Measurements from ENCODE around the gene H3-3A.
A peak's percentile ranks its signal among the peaks of the same experiment; 100 is the strongest.
"Not testable (repeated sequence)": the region's sequence is repeated elsewhere in the genome, so short reads cannot be mapped to it uniquely, and the experiment has no call there.

The H3-3A gene

DNA sequence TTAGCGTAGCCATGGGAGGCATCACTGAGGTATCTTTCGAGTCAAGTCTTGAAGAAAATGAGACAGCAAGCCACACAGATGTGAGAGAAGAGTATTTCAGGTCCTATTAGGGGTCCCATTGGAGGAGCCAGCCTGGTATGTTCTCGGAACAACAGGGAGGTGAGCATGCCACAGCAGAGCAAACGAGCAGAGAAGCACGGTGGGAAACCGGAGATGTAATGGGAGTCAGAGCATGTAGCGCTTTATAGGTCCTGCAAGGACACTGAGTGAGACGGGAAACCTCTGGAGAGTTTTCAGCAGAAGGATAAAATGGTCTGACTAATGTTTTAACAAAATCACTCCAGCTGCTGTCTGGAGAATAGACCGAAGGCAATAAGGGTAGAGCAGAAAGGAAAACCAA lies 15.9 kb downstream of the H3-3A start:
- no peak for TF ChIP-seq CTCF (IDR thresholded peaks at IDR 0.05; ENCODE audit: insufficient read depth, low read depth, low read length, missing control alignments)
- DNase-seq (ENCODE audit: low read depth) = no peak
- H3K4me3 ChIP-seq (ENCODE audit: low read depth, low read length) = no peak overlapping the region

DNA sequence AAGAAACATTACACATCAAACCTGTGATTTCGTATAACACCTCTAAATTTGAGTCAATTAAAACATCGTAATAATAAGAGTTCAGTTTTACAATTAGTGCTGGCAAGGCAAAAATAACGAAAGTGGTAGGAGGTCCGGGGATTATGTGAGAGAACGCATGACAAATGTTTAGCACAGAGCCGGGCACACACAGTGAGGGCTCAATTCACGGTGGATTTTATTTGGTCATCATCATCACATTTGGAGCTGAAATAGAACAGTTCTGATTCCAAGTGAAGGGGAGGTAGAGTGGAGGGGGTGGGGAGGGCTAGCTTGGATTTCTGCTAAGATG lies 20.0 kb downstream of the H3-3A start:
- peak overlapping the region; percentile 78 for H3K4me3 ChIP-seq (ENCODE audit: low read depth, low read length)
- DNase-seq (ENCODE audit: low read depth) = no peak
- no peak for TF ChIP-seq CTCF (IDR thresholded peaks at IDR 0.05; ENCODE audit: insufficient read depth, low read depth, low read length, missing control alignments)

DNA sequence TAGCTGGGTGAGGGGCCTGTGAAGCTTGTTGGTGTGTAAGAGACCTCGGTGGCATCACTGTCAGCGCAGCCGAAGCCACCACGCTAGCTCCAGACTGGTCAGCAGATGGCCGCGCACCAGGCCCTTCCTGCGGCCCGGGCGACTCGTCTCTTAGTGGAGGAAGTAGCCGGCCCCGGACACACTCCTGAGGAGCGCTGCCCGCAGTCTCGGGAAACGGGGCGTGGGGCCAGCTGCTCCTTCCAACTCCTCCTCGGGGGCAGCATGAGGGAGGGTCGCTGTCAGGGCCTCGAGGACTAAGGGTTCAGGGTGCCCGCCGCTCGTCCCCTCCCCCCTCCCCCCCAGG lies 20.4 kb downstream of the H3-3A start:
- peak; percentile 35 for DNase-seq (ENCODE audit: low read depth)

GRCh38 chr1:226083302-226084101 lies 21.0 kb downstream of the H3-3A start:
- peak overlapping the region; percentile 78 for H3K4me3 ChIP-seq (ENCODE audit: low read depth, low read length)
- TF ChIP-seq CTCF (IDR thresholded peaks at IDR 0.05; ENCODE audit: insufficient read depth, low read depth, low read length, missing control alignments) = no peak
- DNase-seq (ENCODE audit: low read depth) = peak; percentile 92

More for the DNA sequence above, 20.4 kb downstream of the H3-3A start:
- H3K4me3 ChIP-seq (ENCODE audit: low read depth, low read length) = peak overlapping the region; percentile 78
- TF ChIP-seq CTCF (IDR thresholded peaks at IDR 0.05; ENCODE audit: insufficient read depth, low read depth, low read length, missing control alignments) = no peak

GRCh38 chr1:226085675-226086285 lies 23.3 kb downstream of the H3-3A start:
- no peak for DNase-seq (ENCODE audit: low read depth)
- TF ChIP-seq CTCF (IDR thresholded peaks at IDR 0.05; ENCODE audit: insufficient read depth, low read depth, low read length, missing control alignments) = no peak
- H3K4me3 ChIP-seq (ENCODE audit: low read depth, low read length) = no peak overlapping the region

DNA sequence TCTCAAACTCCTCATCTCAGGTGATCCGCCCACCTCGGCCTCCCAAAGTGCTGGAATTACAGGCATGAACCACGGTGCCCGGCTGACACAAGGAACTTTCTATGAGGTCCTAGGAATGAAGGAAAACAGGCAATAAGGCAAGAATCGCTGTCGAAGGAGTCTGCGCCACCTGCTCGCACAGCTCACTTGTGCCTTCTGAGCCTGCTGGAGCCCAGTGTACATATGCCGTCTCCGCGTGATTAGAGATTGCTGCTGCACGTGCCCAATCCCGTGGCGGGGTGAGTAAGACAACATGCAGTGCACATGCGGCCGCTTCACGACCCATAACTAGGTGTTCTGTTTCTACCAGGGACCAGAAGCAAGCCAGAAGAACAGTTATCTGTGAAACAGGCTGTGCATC lies 24.3 kb downstream of the H3-3A start:
- H3K4me3 ChIP-seq (ENCODE audit: low read depth, low read length) = no peak overlapping the region
- DNase-seq (ENCODE audit: low read depth) = no peak
- TF ChIP-seq CTCF (IDR thresholded peaks at IDR 0.05; ENCODE audit: insufficient read depth, low read depth, low read length, missing control alignments) = no peak

GRCh38 chr1:226091461-226091860 lies 28.9 kb downstream of the H3-3A start:
- TF ChIP-seq CTCF (IDR thresholded peaks at IDR 0.05; ENCODE audit: insufficient read depth, low read depth, low read length, missing control alignments) = no peak
- no peak overlapping the region for H3K4me3 ChIP-seq (ENCODE audit: low read depth, low read length)
- no peak for DNase-seq (ENCODE audit: low read depth)

DNA sequence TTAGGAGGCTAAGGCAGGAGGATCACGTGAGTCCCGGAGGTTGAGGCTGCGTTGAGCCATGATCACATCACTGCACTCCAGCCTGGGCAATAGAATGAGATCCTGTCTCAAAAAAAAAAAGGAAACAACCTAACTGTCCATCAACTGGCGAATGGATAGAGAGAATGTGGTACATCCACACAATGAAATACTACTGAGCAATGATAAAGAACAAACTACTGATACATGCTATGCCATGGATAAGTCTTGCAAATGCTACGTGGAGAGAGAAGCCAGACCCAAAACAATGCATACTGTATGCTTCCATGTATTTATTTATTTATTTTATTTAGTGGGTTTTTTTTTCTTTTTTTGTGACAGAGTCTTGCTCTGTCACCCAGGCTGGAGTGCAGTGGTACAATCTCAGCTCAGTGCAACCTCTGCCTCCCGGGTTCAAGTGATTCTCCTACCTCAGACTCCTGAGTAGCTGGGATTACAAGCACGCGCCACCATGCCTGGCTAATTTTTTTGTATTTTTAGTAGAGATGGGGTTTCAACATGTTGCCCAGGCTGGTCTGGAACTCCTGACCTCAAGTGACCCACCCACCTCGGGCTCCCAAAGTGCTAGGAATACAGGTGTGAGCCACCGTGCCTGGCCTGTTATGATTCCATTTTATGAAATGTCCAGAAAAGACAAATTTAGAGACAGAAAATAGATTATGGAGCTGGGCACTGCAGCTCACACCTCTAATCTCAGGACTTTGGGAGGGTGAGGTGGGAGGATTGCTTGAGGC lies 29.7 kb downstream of the H3-3A start:
- H3K4me3 ChIP-seq (ENCODE audit: low read depth, low read length); DNase-seq (ENCODE audit: low read depth): not testable (repeated sequence)
